Epithelial cell of esophagus (primary cell): Measurements from ENCODE around the gene PGAM2.
A peak's percentile ranks its signal among the peaks of the same experiment; 100 is the strongest.

ENCODE experiments used
- DNase-seq: peaks from one replicate; pipeline ENCODE4 v3.0.0; 2010; ENCODE audit warnings: low read depth
- H3K4me3 ChIP-seq: 2 replicates; pipeline ENCODE4 v1.5.1; 2011; ENCODE audit warnings: mild to moderate bottlenecking, low read length, control low read depth
- TF ChIP-seq, protein P1 (sequence below): IDR thresholded peaks from 2 replicates; pipeline ENCODE4 v1.5.1; 2011; ENCODE audit warnings: low read depth, mild to moderate bottlenecking, low read length, control low read depth, inconsistent platforms; ENCODE audit not compliant: insufficient read depth; ENCODE audit errors: missing control alignments

PGAM2 gene

DNA sequence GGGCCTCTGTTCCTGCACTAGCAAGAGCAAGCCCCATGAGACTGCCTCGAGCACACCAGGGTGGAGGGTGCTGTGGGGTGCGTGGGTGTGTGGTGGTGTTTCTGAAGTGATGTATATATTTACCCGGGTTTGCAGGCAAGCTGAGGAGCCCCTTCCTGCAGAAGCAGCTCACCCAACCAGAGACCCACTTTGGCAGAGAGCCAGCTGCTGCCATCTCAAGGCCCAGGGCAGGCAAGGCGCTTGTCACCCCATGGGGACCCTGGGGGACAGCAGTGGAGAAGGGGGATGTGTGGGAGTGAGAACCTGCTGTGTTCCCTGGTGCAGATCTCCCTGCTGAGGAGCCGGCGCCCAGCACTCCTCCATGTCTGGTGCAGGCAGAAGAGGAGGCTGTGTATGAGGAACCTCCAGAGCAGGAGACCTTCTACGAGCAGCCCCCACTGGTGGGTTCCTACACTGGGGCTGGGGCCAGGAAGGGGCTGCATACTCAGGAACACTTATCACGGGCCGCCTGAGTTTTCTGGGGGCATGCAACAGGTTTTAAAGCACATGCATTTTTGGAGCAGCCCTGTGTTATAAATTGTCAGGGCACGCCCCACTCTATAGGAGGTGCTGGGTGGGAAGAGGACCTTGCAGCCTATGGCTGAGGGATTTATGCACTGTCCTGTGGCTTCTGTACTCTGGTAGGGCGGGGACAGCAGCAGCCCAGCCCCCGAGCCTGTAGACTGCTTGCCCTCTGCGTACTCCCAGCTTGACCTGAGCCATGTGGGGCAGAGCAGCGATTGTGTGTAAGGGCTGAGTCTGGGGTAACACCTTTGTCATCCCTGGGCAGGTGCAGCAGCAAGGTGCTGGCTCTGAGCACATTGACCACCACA lies 5.9 kb downstream of the PGAM2 start:
- no peak overlapping the region for H3K4me3 ChIP-seq
- TF ChIP-seq, protein P1, sequence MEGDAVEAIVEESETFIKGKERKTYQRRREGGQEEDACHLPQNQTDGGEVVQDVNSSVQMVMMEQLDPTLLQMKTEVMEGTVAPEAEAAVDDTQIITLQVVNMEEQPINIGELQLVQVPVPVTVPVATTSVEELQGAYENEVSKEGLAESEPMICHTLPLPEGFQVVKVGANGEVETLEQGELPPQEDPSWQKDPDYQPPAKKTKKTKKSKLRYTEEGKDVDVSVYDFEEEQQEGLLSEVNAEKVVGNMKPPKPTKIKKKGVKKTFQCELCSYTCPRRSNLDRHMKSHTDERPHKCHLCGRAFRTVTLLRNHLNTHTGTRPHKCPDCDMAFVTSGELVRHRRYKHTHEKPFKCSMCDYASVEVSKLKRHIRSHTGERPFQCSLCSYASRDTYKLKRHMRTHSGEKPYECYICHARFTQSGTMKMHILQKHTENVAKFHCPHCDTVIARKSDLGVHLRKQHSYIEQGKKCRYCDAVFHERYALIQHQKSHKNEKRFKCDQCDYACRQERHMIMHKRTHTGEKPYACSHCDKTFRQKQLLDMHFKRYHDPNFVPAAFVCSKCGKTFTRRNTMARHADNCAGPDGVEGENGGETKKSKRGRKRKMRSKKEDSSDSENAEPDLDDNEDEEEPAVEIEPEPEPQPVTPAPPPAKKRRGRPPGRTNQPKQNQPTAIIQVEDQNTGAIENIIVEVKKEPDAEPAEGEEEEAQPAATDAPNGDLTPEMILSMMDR, result no peak
- no peak for DNase-seq

GRCh38 chr7:44058759-44059218 lies 6.6 kb downstream of the PGAM2 start:
- H3K4me3 ChIP-seq, result no peak overlapping the region
- DNase-seq, result no peak
- TF ChIP-seq, protein P1, result no peak

DNA sequence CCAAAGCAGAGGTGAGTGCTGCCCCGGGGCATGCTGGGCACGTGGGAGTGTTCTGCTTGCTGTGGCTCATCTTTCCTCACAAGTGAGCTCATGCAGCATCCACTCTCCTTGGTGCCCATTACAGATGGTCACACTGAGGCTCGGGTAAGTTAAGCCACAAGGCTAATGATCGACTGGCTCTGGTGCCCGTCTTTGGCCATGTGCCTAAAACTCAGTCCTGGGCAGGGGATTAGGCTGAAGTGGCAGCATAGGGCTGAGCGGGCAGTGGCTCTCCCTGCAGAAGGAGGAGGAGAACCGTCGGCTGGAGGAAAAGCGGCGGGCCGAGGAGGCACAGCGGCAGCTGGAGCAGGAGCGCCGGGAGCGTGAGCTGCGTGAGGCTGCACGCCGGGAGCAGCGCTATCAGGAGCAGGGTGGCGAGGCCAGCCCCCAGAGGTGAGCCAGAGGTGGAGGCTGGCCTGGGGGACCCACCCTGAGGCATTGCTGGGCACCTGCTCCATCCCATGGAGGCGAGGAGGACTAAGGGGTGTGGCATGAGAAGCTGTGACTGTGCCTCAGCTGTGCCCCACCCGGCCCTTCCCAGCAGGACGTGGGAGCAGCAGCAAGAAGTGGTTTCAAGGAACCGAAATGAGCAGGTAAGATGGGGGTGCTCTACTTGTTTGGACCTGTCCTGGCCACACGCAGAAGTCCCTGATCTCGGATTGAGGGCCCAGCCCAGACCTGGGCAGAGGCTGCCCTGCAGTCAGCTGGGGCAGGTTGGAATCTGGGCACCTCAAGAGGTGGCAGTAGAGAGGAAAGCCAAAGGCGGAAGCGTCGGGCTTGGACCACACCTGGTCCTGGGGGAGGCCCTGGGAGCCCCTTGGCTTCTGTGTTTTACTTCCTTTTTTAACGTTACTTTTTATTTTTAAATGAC lies 7.3 kb downstream of the PGAM2 start:
- TF ChIP-seq, protein P1, result no peak
- no peak overlapping the region for H3K4me3 ChIP-seq
- peak; percentile 79 for DNase-seq

DNA sequence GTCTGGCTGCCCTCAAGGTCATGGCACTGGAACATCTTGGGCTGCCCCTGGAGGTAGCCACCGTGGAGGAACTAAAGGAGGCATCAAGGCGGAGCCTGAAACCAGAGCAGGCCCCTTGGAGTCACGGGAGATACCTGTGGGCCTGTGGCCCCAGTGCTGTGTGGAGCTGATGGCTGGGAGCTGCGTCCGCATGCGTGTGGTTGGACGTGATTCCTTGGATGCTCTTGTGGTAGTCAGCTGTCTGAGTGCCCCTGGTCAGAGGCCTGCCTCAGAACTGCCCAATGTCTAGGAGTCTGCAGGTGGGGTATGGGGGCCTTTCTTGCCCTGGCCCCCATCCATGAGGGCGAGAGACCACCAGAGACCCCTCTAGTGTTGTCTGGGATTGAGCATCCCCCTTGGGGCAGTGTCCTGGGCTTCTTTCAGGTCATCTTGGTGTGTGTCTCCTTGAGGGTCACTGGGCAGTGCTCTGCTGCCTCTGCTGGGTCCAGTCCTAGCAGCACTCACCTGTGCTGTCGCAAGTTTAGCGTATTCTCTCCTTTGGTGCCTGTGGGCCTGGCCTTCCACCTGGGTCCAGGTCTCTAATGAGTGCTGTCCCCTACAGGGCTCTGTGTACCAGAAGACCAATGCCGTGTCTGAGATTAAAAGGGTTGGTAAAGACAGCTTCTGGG lies 8.1 kb downstream of the PGAM2 start:
- no peak for DNase-seq
- TF ChIP-seq, protein P1, result no peak
- H3K4me3 ChIP-seq, result no peak overlapping the region

DNA sequence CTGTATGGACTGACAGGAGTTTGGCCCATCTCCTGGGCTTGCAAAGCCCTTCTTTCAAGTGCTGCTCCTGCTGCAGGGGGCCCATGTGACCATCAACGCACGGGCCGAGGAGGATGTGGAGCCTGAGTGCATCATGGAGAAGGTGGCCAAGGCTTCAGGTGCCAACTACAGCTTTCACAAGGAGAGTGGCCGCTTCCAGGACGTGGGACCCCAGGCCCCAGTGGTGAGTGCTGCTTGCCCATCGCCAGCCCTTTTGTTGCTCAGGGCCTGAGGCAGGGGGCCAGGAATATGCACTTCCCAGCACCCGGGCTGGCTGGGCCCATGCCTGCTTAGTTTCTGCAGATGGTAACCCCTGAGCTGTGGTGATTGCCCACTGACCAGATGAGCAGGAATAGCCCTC lies 8.7 kb downstream of the PGAM2 start:
- H3K4me3 ChIP-seq, result no peak overlapping the region
- DNase-seq, result no peak
- TF ChIP-seq, protein P1, result no peak

- DNase-seq, result no peak
- no peak overlapping the region for H3K4me3 ChIP-seq
- TF ChIP-seq, protein P1, result no peak
Observed at GRCh38 chr7:44052771-44053365, 12.5 kb downstream of the PGAM2 start.
